GM10847 (cell line): ENCODE data around the gene KIAA1614.

Experiments used
- POLR2A ChIP-seq: IDR thresholded peaks from 2 replicates; pipeline ENCODE4 v1.6.1; 2011; ENCODE audit not compliant: insufficient read length; ENCODE audit errors: extremely low read depth

KIAA1614 gene

GRCh38 chr1:180901076-180901990 lies 11.4 kb upstream of the KIAA1614 start:
- no peak for TF ChIP-seq POLR2A

GRCh38 chr1:180902541-180902940 lies 10.2 kb upstream of the KIAA1614 start:
- no peak for TF ChIP-seq POLR2A

GRCh38 chr1:180905927-180906326 lies 6.8 kb upstream of the KIAA1614 start:
- TF ChIP-seq POLR2A: no peak

GRCh38 chr1:180906511-180906910 lies 6.2 kb upstream of the KIAA1614 start:
- no peak for TF ChIP-seq POLR2A

DNA sequence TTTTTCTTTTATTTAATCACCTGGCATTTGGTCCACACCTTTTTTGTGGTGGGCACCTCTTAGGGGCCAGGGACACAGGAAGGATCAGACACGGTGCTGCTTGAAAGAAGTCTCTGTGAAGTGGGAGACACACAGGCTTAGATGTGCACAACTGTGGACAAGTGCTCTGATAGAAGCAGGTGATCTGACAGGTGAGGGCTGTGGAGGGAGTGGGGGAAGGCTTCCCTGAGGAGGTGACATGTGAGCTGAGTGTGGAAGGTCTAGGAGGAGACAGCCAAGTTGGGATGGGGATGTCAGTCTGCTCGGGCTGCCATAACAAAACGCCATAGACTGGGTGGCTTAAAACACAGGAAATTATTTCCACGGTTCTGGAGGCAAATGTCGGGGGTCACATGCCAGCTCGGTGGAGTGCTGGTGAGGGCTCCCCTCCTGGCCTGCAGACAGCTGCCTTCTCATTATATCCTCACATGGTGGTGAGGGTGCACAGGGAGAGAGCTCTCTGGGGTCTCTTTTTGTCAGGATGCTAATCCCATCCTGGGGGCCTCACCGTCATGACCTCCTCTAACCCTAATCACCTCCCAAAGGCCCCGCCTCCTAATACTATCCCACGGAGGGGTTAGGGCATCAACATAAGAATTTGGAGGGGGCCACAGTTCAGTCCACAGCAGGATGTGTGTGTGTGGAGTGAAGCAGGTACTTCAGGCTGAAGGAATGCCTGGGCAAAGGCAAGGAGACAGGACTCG lies 5.2 kb upstream of the KIAA1614 start:
- TF ChIP-seq POLR2A: no peak

DNA sequence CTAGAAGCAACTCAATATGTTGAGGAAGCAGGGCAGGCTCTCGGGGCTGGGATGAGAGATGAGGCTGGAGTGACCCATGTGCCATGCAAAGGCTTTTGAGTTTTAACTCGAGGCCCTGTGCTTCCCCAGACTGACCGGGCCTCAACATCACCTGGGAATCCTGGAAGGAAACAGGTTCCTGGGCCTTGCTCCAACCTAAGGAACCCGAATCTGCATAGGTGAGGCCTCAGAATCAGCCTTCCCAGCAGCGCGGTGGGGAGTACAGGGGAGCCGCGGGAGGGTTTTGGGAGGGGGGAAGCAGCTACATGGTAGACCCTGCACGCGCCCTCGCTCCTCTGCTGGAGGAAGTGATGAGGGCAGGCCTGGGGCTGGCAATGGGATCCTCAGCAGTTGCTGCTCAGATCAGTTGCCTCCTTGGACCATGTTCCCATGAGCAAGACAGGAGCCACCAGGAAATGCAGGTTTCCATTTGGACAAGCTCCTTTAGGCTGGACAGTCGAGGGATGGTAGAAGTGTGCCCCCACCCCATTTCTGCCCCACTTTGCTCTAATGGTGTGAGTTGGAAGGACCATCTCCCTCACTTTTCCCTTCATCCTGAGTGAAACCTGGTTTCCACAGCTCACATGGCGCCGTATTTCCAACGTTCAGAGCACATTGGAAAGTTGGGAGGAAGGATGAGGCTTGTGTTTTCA lies 4.5 kb upstream of the KIAA1614 start:
- TF ChIP-seq POLR2A: no peak

GRCh38 chr1:180909005-180909414 lies 3.7 kb upstream of the KIAA1614 start:
- TF ChIP-seq POLR2A: no peak

- no peak for TF ChIP-seq POLR2A
These were observed 3.2 kb upstream of the KIAA1614 start for GRCh38 chr1:180909462-180909976.

DNA sequence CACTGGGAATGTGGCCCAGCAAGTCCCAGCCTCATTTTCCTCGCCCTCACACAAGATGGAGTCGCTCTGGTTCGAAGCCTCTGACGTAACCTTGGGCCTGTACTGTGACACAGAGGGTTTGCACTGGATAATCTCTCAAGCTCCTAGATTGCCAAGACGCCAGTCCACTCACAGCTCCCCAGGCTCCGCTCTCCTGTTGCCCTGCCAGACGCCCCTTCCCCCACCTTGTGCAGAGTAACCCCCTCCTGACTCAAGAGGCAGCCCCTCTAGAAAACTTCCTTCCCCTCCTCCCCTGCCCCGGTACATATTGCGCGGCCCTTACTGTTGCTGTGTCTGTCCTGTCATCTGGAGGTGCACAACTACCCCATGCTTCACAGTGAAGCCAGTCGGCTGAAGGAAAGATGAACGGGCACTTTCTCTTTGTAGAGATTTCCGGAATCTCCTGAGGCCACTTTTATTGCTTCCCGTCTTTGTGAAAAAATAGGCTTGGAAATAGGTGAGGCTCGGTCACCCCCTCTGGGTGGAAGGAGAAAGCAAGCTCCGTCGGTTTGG lies 981 bp upstream of the KIAA1614 start:
- TF ChIP-seq POLR2A: no peak

DNA sequence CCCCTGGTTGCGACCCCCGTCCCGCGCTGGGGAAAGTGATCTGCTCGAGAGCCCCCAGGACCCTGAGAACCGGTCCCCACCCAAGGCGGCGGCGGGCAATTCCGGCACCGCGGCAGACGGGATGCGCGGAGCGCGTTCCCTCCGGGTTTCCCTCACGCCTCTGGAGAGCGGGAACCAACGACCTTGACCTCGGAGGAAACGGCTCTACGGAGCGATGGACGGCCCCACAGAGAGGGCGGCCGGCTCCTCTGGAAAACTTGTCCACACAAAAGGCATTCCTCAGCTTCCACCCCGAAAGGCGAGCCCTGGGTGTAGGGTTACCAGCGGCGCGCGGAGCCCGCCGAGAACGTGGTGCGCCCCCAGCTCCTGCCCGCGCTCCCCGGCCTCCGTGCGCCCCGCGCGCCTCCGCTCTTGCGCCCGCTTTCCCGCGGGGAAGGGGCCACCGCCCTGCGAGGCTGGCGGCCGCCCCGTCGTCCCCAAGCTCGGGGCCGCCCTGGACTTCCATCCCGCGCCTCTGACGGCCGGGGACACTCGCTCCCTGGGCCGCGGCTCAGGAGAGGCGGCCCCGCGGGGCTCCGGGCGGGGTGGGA lies 391 bp upstream of the KIAA1614 start:
- TF ChIP-seq POLR2A: no peak

GRCh38 chr1:180915426-180915965 lies 2.8 kb downstream of the KIAA1614 start:
- TF ChIP-seq POLR2A: no peak

GRCh38 chr1:180916012-180916770 lies 3.5 kb downstream of the KIAA1614 start:
- no peak for TF ChIP-seq POLR2A

GRCh38 chr1:180916771-180917170 lies 4.1 kb downstream of the KIAA1614 start:
- TF ChIP-seq POLR2A: no peak

GRCh38 chr1:180917306-180918065 lies 4.8 kb downstream of the KIAA1614 start:
- no peak for TF ChIP-seq POLR2A
